Panc1 (cell line): ENCODE measurements around the gene CD84. TPM values are rescaled to one million over a fixed set of nuclear protein-coding genes. Genes with fewer than 3 reads are reported as not detected.

Experiments
- ATAC-seq: fragments of 200-7000 bp; cut with Tn5 transposase; 2 replicates; pipeline ENCODE4 v1.9.1; 2020; ENCODE audit warnings: mild to moderate bottlenecking, moderate library complexity
- BruUV-seq: library from RNA; stranded (reverse); fragments of 400-500 nt; replicated peaks from 2 replicates; lab custom pipeline; 2021; lab: Mats Ljungman, UMichigan
- CTCF ChIA-PET: fragments of 300-600 bp; sonication (Branson Sonifier 250); formaldehyde crosslinking; loops from one replicate; lab custom pipeline; 2022; ENCODE audit warnings: antibody characterized with exemption; lab: Charles Lee
- POLR2A ChIA-PET: fragments of 300-600 bp; sonication (Branson Sonifier 250); formaldehyde crosslinking; loops from one replicate; lab custom pipeline; 2022; ENCODE audit warnings: antibody characterized with exemption; lab: Charles Lee
- DNase-seq: peaks from one replicate; pipeline ENCODE4 v3.0.0-alpha.2; 2010; ENCODE audit warnings: low read depth, low spot score
- H3K27ac ChIP-seq: 2 replicates; pipeline ENCODE4 v1.5.1; 2011; ENCODE audit warnings: mild to moderate bottlenecking, low read length, inconsistent platforms
- H3K27me3 ChIP-seq: fragments of 200-500 bp; sonication (Bioruptor generic); 2 replicates; pipeline ENCODE4 v1.6.0; 2014; ENCODE audit warnings: low read length, inconsistent platforms; ENCODE audit not compliant: control insufficient read depth, insufficient read depth
- H3K36me3 ChIP-seq: fragments of 200-500 bp; sonication (Bioruptor generic); 2 replicates; pipeline ENCODE4 v1.5.1; 2014; ENCODE audit warnings: inconsistent platforms, mild to moderate bottlenecking, low read length, moderate library complexity; ENCODE audit not compliant: control insufficient read depth, insufficient read depth
- H3K4me1 ChIP-seq: 2 replicates; pipeline ENCODE4 v1.5.1; 2011; ENCODE audit warnings: inconsistent platforms, mild to moderate bottlenecking, low read length, moderate library complexity; ENCODE audit not compliant: control insufficient read depth, insufficient read depth
- H3K4me3 ChIP-seq, 2 experiments: 2 replicates each; pipeline ENCODE4 v1.5.1; 2011 to 2012; ENCODE audit warnings: low read depth in 2 of 2, low read length in 2 of 2, mild to moderate bottlenecking in 2 of 2, inconsistent platforms in 1 of 2, moderate library complexity in 1 of 2
- H3K9me3 ChIP-seq: fragments of 200-500 bp; sonication (Bioruptor generic); 2 replicates; pipeline ENCODE4 v1.5.1; 2014; ENCODE audit warnings: low read depth, mild to moderate bottlenecking, inconsistent platforms, low read length, moderate library complexity; ENCODE audit not compliant: control insufficient read depth, insufficient read depth
- CTCF ChIP-seq: fragments of 450-650 bp; IDR thresholded peaks from 2 replicates; pipeline ENCODE4 v1.5.1; 2017; ENCODE audit warnings: mild to moderate bottlenecking
- POLR2AphosphoS5 ChIP-seq: IDR thresholded peaks from 2 replicates; pipeline ENCODE4 v1.6.1; 2012; ENCODE audit warnings: mild to moderate bottlenecking, low read depth, low read length, moderate library complexity
- REST ChIP-seq, 2 experiments: IDR thresholded peaks; 2 replicates each; pipeline ENCODE4 v1.6.1; 2011 to 2012; ENCODE audit warnings: low read depth in 2 of 2, control low read depth in 1 of 2, low read length in 1 of 2, mild to moderate bottlenecking in 1 of 2, moderate library complexity in 1 of 2; ENCODE audit not compliant: insufficient read depth in 1 of 2
- SIN3A ChIP-seq: IDR thresholded peaks from 2 replicates; pipeline ENCODE4 v1.6.1; 2012; ENCODE audit warnings: low read depth, mild to moderate bottlenecking, low read length, moderate library complexity, borderline replicate concordance; ENCODE audit not compliant: insufficient read depth
- TCF7L2 ChIP-seq: IDR thresholded peaks from 2 replicates; pipeline ENCODE4 v1.6.1; 2011; ENCODE audit warnings: mild to moderate bottlenecking, low read depth, low read length, inconsistent platforms
- in situ Hi-C: cut with HindIII; loops from 2 replicates; pipeline ENCODE4 v1.10.0; 2016; ENCODE audit warnings: low sequenced_read_pairs, low pct_unique_long_range_greater_than_20kb
- intact Hi-C: fragments of 100-400 bp; cut with micrococcal nuclease; formaldehyde crosslinking; loops from one replicate; pipeline ENCODE4 v1.10.0; 2022; ENCODE audit not compliant: unreplicated experiment
- total RNA-seq: library from RNA; stranded (reverse); gene quantifications from one replicate; pipeline ENCODE4 v1.2.1, GENCODE V29; 2021; ENCODE audit not compliant: unreplicated experiment

The CD84 gene
- total RNA-seq, 1 experiment from 2014 or later = 0.26 TPM

- no TSS peak for BruUV-seq
- CTCF ChIA-PET = interaction anchor here (1.2 kb wide), 1 partner anchor 180 kb away, joined by 3 read pairs; no protein-coding TSS in a partner anchor
- ATAC-seq = no peak
These were observed 29.6 kb upstream of the CD84 start for GRCh38 chr1:160608941-160609340.

GRCh38 chr1:160608514-160608913 lies 29.2 kb upstream of the CD84 start:
- in situ Hi-C loops = no loop called here
- no peaks in the 10 kb centered on the region for H3K9me3 ChIP-seq
- no peaks in the 10 kb centered on the region for H3K4me1 ChIP-seq

More at GRCh38 chr1:160608941-160609340, 29.6 kb upstream of the CD84 start:
- no peak for TF ChIP-seq REST (IDR thresholded peaks at IDR 0.05; ENCODE audit: insufficient read depth in 1 of 2, low read depth in 2 of 2, low read length in 1 of 2)
- no peak for TF ChIP-seq TCF7L2
- TF ChIP-seq POLR2AphosphoS5 = no peak
- no peak for TF ChIP-seq SIN3A
- TF ChIP-seq CTCF = no peak
- in situ Hi-C loops = no loop called here
- Histone ChIP-seq H3K9me3 (no peaks in the 10 kb centered on the region), H3K36me3 (no peaks in the 10 kb centered on the region), H3K4me3 (no peak overlapping the region), H3K27me3 (peaks cover 7% of the 10 kb centered on the region), H3K4me1 (no peaks in the 10 kb centered on the region), H3K27ac (no peak overlapping the region)
- no peak for DNase-seq
- POLR2A ChIA-PET = no interaction called here
- intact Hi-C loops = loop anchor here (5.0 kb wide), 1 partner anchor 67 kb away; no protein-coding TSS in a partner anchor

More at GRCh38 chr1:160608514-160608913, 29.2 kb upstream of the CD84 start:
- intact Hi-C loops = loop anchor here (5.0 kb wide), 1 partner anchor 66 kb away; no protein-coding TSS in a partner anchor
- Histone ChIP-seq H3K4me3 (no peak overlapping the region), H3K36me3 (no peaks in the 10 kb centered on the region), H3K27ac (no peak overlapping the region), H3K27me3 (peaks cover 4% of the 10 kb centered on the region)
- no peak for ATAC-seq
- ChIA-PET CTCF (interaction anchor here (1.2 kb wide), 1 partner anchor 180 kb away, joined by 3 read pairs; no protein-coding TSS in a partner anchor), POLR2A (no interaction called here)
- TF ChIP-seq TCF7L2 (no peak), CTCF (no peak), REST (IDR thresholded peaks at IDR 0.05; ENCODE audit: insufficient read depth in 1 of 2, low read depth in 2 of 2, low read length in 1 of 2) (no peak), SIN3A (no peak), POLR2AphosphoS5 (no peak)
- BruUV-seq = no TSS peak
- no peak for DNase-seq
